ENCODE measurements around the gene TUBA4A.

GRCh38 chr2:219293736-219294231 lies 40.1 kb upstream of the TUBA4A start:
- TF ChIP-seq CTCF (IDR thresholded peaks at IDR 0.05) (no peak), POLR2A (IDR thresholded peaks at IDR 0.05) (no peak)
